Activated B cell treated with CpG ODN at 0.5 μM for 24 hours (primary cell): ENCODE measurements around the gene MST1. TPM values are rescaled to one million over a fixed set of nuclear protein-coding genes. Genes with fewer than 3 reads are reported as not detected.

Experiments used
- ATAC-seq: fragments of 200-7000 bp; cut with Tn5 transposase; one replicate; pipeline ENCODE4 v1.10.0; 2021; ENCODE audit warnings: low read depth, mild to moderate bottlenecking, moderate library complexity
- CTCF ChIA-PET: fragments of 350-600 bp; sonication (Branson Sonifier 250); formaldehyde crosslinking; loops from one replicate; lab custom pipeline; 2021; ENCODE audit warnings: antibody characterized with exemption; lab: Charles Lee
- POLR2A ChIA-PET: fragments of 350-600 bp; sonication (Branson Sonifier 250); formaldehyde crosslinking; loops from one replicate; lab custom pipeline; 2021; ENCODE audit warnings: antibody characterized with exemption; lab: Charles Lee
- DNase-seq: peaks from one replicate; pipeline ENCODE4 v3.0.0; 2022
- H3K27ac Mint-ChIP-seq: one replicate; pipeline ENCODE4 v1.8.0; 2020; ENCODE audit warnings: mixed read lengths
- H3K27me3 Mint-ChIP-seq: one replicate; pipeline ENCODE4 v1.8.0; 2021; ENCODE audit warnings: mixed read lengths
- H3K36me3 Mint-ChIP-seq: one replicate; pipeline ENCODE4 v1.8.0; 2021; ENCODE audit warnings: low read depth, mixed read lengths
- H3K4me1 Mint-ChIP-seq: one replicate; pipeline ENCODE4 v1.8.0; 2021; ENCODE audit warnings: mixed read lengths
- H3K4me3 Mint-ChIP-seq: one replicate; pipeline ENCODE4 v1.8.0; 2020; ENCODE audit warnings: mild to moderate bottlenecking, mixed read lengths
- H3K9me3 Mint-ChIP-seq: one replicate; pipeline ENCODE4 v1.8.0; 2020; ENCODE audit warnings: mixed read lengths
- intact Hi-C: fragments of 100-400 bp; cut with micrococcal nuclease; formaldehyde crosslinking; loops from one replicate; pipeline ENCODE4 v1.15.1; 2024
- total RNA-seq: library from RNA; stranded (reverse); gene quantifications from 2 replicates; pipeline ENCODE4 v1.2.3, GENCODE V29; 2022
- TF ChIP-seq, protein P1 (sequence below): fragments of 200-600 bp; IDR thresholded peaks from one replicate; pipeline ENCODE4 v1.8.0; 2022; ENCODE audit warnings: antibody characterized with exemption, mild to moderate bottlenecking

The MST1 gene
- total RNA-seq, 1 donor from 2014 or later, result 8.0 TPM

DNA sequence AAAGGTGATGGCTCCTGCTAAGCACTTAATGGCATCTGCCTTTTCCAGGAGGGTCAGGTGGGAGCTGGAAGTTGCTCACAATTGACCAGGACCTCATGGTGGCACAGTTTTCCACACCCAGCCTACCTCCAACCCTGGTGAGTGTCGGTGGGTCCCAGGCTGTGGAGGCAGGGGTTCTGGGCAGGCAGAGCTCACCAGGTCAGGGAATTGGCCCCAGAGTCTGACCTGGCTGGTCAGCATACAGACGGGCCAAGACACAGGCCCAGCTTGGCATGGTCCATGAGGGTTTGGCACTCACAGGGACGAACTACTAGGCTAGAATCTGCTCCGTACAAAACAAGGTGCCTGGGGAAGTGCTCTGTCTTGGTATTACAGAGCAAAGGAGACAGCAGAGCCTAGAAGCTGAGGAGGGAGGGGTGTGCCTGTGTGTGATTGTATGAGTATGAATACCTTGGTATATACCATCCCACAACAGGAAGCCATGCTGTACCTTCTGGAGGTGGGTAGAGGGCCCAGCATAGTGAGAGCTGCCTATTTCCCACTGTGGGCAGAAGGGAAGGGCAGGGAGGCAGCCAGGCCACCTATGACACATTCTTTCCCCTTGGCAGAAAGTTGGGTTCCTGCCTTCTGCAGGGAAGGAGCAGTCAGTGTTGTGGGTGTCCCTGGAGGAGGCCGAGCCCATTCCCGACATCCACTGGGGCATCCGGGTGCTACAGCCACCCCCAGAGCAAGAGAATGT lies 8.6 kb downstream of the MST1 start:
- Mint-ChIP-seq H3K9me3 (no peaks in the 10 kb centered on the region), H3K4me3 (no peak overlapping the region), H3K27ac (no peak overlapping the region), H3K36me3 (peaks cover 82% of the 10 kb centered on the region), H3K27me3 (no peaks in the 10 kb centered on the region), H3K4me1 (no peaks in the 10 kb centered on the region)
- POLR2A ChIA-PET, result no interaction called here
- ATAC-seq (no peak), DNase-seq (no peak)
- intact Hi-C loops, result no loop called here
- TF ChIP-seq, protein P1, sequence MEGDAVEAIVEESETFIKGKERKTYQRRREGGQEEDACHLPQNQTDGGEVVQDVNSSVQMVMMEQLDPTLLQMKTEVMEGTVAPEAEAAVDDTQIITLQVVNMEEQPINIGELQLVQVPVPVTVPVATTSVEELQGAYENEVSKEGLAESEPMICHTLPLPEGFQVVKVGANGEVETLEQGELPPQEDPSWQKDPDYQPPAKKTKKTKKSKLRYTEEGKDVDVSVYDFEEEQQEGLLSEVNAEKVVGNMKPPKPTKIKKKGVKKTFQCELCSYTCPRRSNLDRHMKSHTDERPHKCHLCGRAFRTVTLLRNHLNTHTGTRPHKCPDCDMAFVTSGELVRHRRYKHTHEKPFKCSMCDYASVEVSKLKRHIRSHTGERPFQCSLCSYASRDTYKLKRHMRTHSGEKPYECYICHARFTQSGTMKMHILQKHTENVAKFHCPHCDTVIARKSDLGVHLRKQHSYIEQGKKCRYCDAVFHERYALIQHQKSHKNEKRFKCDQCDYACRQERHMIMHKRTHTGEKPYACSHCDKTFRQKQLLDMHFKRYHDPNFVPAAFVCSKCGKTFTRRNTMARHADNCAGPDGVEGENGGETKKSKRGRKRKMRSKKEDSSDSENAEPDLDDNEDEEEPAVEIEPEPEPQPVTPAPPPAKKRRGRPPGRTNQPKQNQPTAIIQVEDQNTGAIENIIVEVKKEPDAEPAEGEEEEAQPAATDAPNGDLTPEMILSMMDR, result no peak
- CTCF ChIA-PET, result no interaction called here

DNA sequence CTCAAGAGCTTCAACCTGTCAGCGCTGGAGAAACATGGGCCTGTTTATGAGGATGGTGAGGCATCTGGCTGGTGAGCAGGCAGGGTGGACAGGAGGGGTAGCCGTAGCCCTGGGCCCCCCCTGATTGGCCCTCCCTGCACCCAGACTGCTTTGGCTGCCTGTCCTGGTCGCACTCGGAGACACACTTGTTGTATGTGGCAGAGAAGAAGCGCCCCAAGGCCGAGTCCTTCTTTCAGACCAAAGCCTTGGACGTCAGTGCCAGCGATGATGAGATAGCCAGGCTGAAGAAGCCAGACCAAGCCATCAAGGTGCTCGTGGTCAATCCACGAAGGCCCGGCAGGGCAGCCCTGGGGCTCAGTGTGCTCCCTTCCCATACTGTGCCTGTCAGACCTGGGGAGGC lies 13.4 kb downstream of the MST1 start:
- H3K9me3 Mint-ChIP-seq, result no peaks in the 10 kb centered on the region
- ATAC-seq (no peak), DNase-seq (no peak)
- H3K4me3 Mint-ChIP-seq, result no peak overlapping the region
- intact Hi-C loops, result loop anchor here (2.0 kb wide), 1 partner anchor 1119 kb away; the partner anchor contains the start of gene PFKFB4
- peaks cover 22% of the 10 kb centered on the region for H3K4me1 Mint-ChIP-seq
- H3K36me3 Mint-ChIP-seq, result peaks cover 57% of the 10 kb centered on the region
- ChIA-PET CTCF (interaction anchor here (0.7 to 1.8 kb wide), 3 partner anchors 43 to 1492 kb away, joined by 3 to 6 read pairs (median 3); partner anchors contain the start of gene AMIGO3), POLR2A (interaction anchor here (0.9 kb wide), 2 partner anchors 12 to 645 kb away, joined by 3 read pairs; no protein-coding TSS in a partner anchor)
- TF ChIP-seq, protein P1, result no peak
- H3K27ac Mint-ChIP-seq, result no peak overlapping the region
- H3K27me3 Mint-ChIP-seq, result no peaks in the 10 kb centered on the region

DNA sequence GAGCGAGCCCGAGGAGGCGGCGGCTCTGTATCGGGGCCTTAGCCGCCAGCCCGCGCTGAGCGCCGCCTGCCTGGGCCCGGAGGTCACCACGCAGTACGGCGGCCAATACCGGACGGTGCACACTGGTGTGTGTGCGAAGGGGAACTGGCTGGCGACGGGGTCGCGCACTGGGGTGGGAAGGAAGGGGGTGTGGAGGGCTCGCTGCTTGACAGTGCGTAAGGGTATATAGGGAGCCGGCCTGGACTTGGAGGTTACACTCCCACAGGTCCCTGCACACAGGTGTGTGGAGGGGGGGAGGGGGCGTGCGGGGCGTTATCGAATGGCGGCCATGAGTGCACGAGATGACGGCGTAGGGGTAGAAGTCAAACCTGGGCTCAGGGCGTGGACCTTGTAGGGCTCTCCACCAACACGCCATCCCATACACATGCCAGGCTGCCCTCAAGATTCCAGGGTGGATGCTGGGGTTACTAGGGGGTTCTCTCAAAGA lies 14.7 kb downstream of the MST1 start:
- Mint-ChIP-seq H3K4me3 (peak overlapping the region; percentile 91), H3K4me1 (peaks cover 22% of the 10 kb centered on the region), H3K27me3 (no peaks in the 10 kb centered on the region), H3K9me3 (no peaks in the 10 kb centered on the region), H3K36me3 (peaks cover 43% of the 10 kb centered on the region), H3K27ac (peak overlapping the region; percentile 50)
- DNase-seq, result no peak
- CTCF ChIA-PET, result interaction anchor here (1.8 kb wide), 1 partner anchor 135 kb away, joined by 6 read pairs; no protein-coding TSS in a partner anchor
- TF ChIP-seq, protein P1, result no peak
- intact Hi-C loops, result loop anchor here (1.0 to 5.0 kb wide), 10 partner anchors 15 to 1118 kb away; partner anchors contain the start of genes DAG1, HYAL3, IP6K1 and MST1
- POLR2A ChIA-PET, result interaction anchor here (1.1 kb wide), 1 partner anchor 49 kb away, joined by 3 read pairs; the partner anchor contains the start of gene GMPPB
- ATAC-seq, result peak; percentile 4

DNA sequence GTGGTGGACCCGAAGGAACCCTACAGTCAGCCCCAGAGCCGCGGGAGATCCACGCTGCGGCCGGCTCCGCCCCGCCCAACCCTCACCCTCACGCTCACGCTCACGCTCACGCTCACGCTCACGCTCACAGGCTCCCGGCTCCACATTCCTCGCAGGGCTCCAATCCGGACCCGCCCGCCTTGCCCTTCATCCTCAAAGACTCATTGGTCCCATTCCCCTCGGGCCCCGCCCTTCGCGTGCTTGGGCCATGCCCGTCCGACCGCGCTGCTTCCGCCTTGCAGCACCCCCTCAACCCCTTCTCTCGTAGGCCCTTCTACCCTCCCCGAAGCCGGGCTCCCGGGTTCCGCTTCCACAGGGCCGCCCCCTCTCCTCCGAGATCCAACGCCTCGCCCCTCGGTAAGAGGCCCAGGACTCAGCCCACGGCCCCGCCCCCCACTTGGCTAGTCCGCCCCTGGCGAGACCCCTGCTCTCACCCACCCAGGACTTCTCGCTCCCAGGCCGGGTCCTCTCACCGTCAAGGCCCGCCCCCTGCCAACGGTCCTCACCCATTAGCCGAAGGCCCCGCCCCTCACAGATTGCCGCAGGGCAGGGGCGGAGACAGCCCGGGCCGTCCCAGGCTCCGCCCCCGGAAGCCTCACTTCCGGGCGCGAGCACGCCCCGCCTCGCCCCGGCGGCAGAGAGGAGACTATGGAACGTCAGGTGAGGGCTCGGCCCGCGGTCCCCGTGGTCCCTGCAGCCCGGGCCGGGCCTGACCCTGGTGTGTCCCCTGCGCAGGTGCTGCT lies 15.4 kb downstream of the MST1 start, which contains the start of gene APEH:
Gene APEH (plus strand): TSS at position 637 of the 782 bp plus-strand sequence. CDS start 51 bp downstream, at position 688.
- Mint-ChIP-seq H3K36me3 (peaks cover 36% of the 10 kb centered on the region), H3K27ac (peak within 1 kb of the TSS; percentile 98), H3K4me3 (peak within 1 kb of the TSS; percentile 91), H3K4me1 (peaks cover 22% of the 10 kb centered on the region), H3K27me3 (no peaks in the 10 kb centered on the region), H3K9me3 (no peaks in the 10 kb centered on the region)
- CTCF ChIA-PET, result interaction anchor here (3.3 kb wide), 1 partner anchor 134 kb away, joined by 86 read pairs; no protein-coding TSS in a partner anchor
- TF ChIP-seq, protein P1, result no peak
- intact Hi-C loops, result loop anchor here (1.0 to 5.0 kb wide), 12 partner anchors 15 to 1117 kb away; partner anchors contain the start of genes AMIGO3, CCDC71, DAG1 and HYAL3
- POLR2A ChIA-PET, result interaction anchor here (0.6 to 1.2 kb wide), 6 partner anchors 45 to 556 kb away, joined by 3 to 10 read pairs (median 4); partner anchors contain the start of genes AMIGO3, BSN and GMPPB
- peak; percentile 98 for DNase-seq
- peak; percentile 88 for ATAC-seq
